GM19452 (cell line): Measurements from ENCODE around the gene CDNF.

Experiments
- ATAC-seq: cut with Tn5 transposase; IDR thresholded peaks from one replicate; pipeline ENCODE4 v1.9.1; 2021; ENCODE audit not compliant: unreplicated experiment

CDNF gene

GRCh38 chr10:14801723-14802122 is 36.1 kb downstream of the CDNF start:
- no peak for ATAC-seq

DNA sequence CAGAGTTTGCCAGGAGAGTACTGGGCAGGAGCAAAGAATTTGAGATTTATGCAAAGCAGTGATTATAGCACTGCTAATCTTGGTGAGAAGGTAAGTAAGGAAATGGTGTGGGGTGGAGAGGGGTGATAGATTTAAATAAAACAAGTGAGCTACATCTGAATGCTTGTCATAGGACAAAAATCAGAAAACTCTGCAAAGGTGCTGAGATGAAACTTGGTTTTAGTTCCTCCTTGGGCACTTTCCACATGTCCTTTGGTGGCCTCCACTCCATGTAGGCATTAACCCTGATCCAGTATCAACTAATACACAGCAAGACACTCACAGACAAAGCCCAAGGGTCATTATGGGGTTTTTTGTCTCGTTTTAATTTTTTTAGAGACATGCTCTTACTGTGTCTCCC is 37.4 kb downstream of the CDNF start:
- ATAC-seq, result no peak

DNA sequence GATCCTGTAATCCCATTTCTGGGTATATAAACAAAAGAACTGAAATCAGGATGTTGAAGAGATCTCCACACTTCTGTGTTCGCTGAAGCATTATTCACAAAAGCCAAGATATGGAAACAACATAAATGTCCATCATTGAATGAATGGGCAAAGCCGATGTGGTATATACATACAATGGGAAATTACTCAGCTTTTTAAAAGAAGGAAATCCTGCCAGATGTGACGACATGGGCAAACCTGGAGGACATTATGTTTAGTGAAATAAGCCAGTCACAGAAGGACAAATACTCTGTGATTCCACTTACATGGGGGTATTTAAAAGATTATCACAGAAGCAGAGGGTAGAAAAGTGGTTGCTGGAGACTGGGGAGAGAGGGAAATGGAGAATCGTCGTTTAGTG is 39.2 kb downstream of the CDNF start:
- ATAC-seq, result no peak

- no peak for ATAC-seq
Observed at GRCh38 chr10:14787938-14788337, 49.9 kb downstream of the CDNF start.

GRCh38 chr10:14784459-14785055 is 53.3 kb downstream of the CDNF start:
- ATAC-seq, result no peak

- no peak for ATAC-seq
Observed at GRCh38 chr10:14782691-14783363, 55.0 kb downstream of the CDNF start.

GRCh38 chr10:14781763-14782162 is 56.1 kb downstream of the CDNF start:
- ATAC-seq, result no peak

- no peak for ATAC-seq
Observed at GRCh38 chr10:14779001-14779651, 58.7 kb downstream of the CDNF start.

DNA sequence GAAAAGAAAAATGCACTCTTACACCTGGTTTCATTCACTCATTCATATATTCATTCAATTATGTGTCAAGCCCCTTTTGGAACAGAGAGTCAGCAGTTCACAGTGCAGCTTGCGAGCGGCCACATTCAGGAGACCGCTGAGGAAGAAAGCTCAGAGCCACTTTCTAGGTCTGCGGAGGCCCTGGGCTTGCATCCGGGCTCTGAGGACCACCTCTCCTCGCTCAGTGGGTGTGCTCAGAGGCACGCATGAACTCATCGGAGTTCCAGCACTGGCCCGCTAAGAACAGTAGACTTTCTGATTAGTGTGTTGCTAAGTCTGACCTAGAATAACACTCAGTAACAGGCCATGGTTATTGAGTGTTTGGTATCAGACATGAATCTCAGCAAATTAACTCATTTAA is 61.3 kb downstream of the CDNF start:
- ATAC-seq, result no peak

GRCh38 chr10:14775656-14776055 is 62.2 kb downstream of the CDNF start:
- ATAC-seq, result no peak

GRCh38 chr10:14774797-14775196 is 63.0 kb downstream of the CDNF start, which contains the start of gene FAM107B:
TSS of gene FAM107B (minus strand) at chr10:14774897. CDS start at chr10:14774663, 234 bp downstream.
- ATAC-seq, result no peak

DNA sequence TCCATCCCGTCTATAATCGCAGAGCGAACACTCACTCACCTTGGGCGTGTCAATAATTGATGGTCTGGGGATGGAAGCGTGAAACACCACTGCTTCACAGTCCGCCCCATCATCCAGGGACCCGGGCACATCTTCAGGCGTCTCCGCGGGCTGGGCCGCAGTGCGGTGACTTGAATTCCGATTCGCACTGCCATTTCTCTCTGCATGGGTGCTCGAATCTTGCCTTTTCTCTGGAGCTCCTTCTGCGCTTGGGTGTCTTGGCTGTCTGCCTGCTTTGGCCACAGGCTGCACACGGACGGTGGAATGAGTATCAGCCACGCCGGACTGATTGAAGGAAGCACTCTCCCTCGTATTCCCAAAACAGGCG is 63.6 kb downstream of the CDNF start:
- no peak for ATAC-seq

- no peak for ATAC-seq
Observed at GRCh38 chr10:14773551-14774213, 64.2 kb downstream of the CDNF start.

GRCh38 chr10:14772399-14772798 is 65.4 kb downstream of the CDNF start:
- ATAC-seq, result no peak

GRCh38 chr10:14770927-14771326 is 66.9 kb downstream of the CDNF start:
- ATAC-seq, result no peak
